ENCODE results near the gene PCSK4. TPM values are rescaled to one million over a fixed set of nuclear protein-coding genes. Genes with fewer than 3 reads are reported as not detected.

Gene PCSK4
- total and polyA plus RNA-seq, 9 donors = 0.83 to 9.4 (median 1.9) TPM; not detected in 1

- intact Hi-C loops (cut with DNase I) = no loop called here
- H3K4me1 ChIP-seq (ENCODE audit: insufficient read depth) = peaks cover 1% of the 10 kb centered on the region
- H3K36me3 ChIP-seq = no peaks in the 10 kb centered on the region
Observed at GRCh38 chr19:1455002-1455335, 35.2 kb downstream of the PCSK4 start.

GRCh38 chr19:1453525-1454364 lies 36.4 kb downstream of the PCSK4 start:
- no peak overlapping the region for H3K4me3 ChIP-seq
- intact Hi-C loops (cut with DNase I) = no loop called here
- H3K27me3 ChIP-seq = peaks cover 7% of the 10 kb centered on the region
- 9 to 22% (median 20%) methylated on average over 33 of the region's 33 CpGs for WGBS, 3 donors
- TF ChIP-seq POLR2A (IDR thresholded peaks at IDR 0.05) (no peak), CTCF (IDR thresholded peaks at IDR 0.05) (no peak), EP300 (IDR thresholded peaks at IDR 0.05) (no peak)
- no peak for DNase-seq
- H3K36me3 ChIP-seq = no peaks in the 10 kb centered on the region
- no peaks in the 10 kb centered on the region for H3K9me3 ChIP-seq
- H3K27ac ChIP-seq = no peak overlapping the region
- H3K4me1 ChIP-seq (ENCODE audit: insufficient read depth) = peaks cover 1% of the 10 kb centered on the region

More at GRCh38 chr19:1455002-1455335, 35.2 kb downstream of the PCSK4 start:
- H3K27ac ChIP-seq = no peak overlapping the region
- no peak overlapping the region for H3K4me3 ChIP-seq
- no peaks in the 10 kb centered on the region for H3K9me3 ChIP-seq
- peaks cover 7% of the 10 kb centered on the region for H3K27me3 ChIP-seq
- 2 to 11% (median 4%) methylated on average over 22 of the region's 22 CpGs for WGBS, 3 donors
- TF ChIP-seq POLR2A (IDR thresholded peaks at IDR 0.05) (no peak), CTCF (IDR thresholded peaks at IDR 0.05) (no peak), EP300 (IDR thresholded peaks at IDR 0.05) (no peak)
- DNase-seq = no peak

- Histone ChIP-seq H3K4me3 (no peak overlapping the region), H3K27me3 (peaks cover 7% of the 10 kb centered on the region), H3K9me3 (no peaks in the 10 kb centered on the region), H3K4me1 (ENCODE audit: insufficient read depth) (peaks cover 1% of the 10 kb centered on the region), H3K27ac (no peak overlapping the region), H3K36me3 (no peaks in the 10 kb centered on the region)
- intact Hi-C loops (cut with DNase I) = no loop called here
- DNase-seq = no peak
- TF ChIP-seq POLR2A (IDR thresholded peaks at IDR 0.05) (no peak), CTCF (IDR thresholded peaks at IDR 0.05) (no peak), EP300 (IDR thresholded peaks at IDR 0.05) (no peak)
- 38 to 54% (median 53%) methylated on average over 28 to 30 of the region's 30 CpGs for WGBS, 3 donors
Observed at GRCh38 chr19:1452802-1453524, 37.2 kb downstream of the PCSK4 start.

- Histone ChIP-seq H3K36me3 (no peaks in the 10 kb centered on the region), H3K4me3 (no peak overlapping the region), H3K9me3 (no peaks in the 10 kb centered on the region), H3K4me1 (ENCODE audit: insufficient read depth) (peaks cover 1% of the 10 kb centered on the region), H3K27me3 (peaks cover 9% of the 10 kb centered on the region), H3K27ac (no peak overlapping the region)
- intact Hi-C loops (cut with DNase I) = no loop called here
- 12 to 16% (median 14%) methylated on average over 37 to 39 of the region's 39 CpGs for WGBS, 3 donors
- TF ChIP-seq POLR2A (IDR thresholded peaks at IDR 0.05) (no peak), EP300 (IDR thresholded peaks at IDR 0.05) (no peak), CTCF (IDR thresholded peaks at IDR 0.05) (no peak)
- DNase-seq = no peak
Observed at GRCh38 chr19:1451916-1452801, 38.0 kb downstream of the PCSK4 start.
